ENCODE measurements around the gene SLC25A30. TPM values are rescaled to one million over a fixed set of nuclear protein-coding genes. Genes with fewer than 3 reads are reported as not detected.

The SLC25A30 gene
- total RNA-seq = 15.9 and 26.0 TPM in 2 replicates

GRCh38 chr13:45417790-45418534, at the start of gene SLC25A30:
Gene SLC25A30 (minus strand): TSS chr13:45418373. CDS start chr13:45411425, 6,948 bp downstream.

GRCh38 chr13:45464687-45465453, 46.7 kb upstream of the SLC25A30 start, which contains the start of gene COG3:
Gene COG3 (plus strand): TSS chr13:45464939. CDS start chr13:45465037, 98 bp downstream.

Other genes starting within 250 kb of the SLC25A30 start
- gene KCTD4, start 217.3 kb downstream of the SLC25A30 start, total RNA-seq = not detected in 2 replicates
- gene TPT1, start 77.2 kb downstream of the SLC25A30 start, total RNA-seq = 1,911 and 2,036 TPM in 2 replicates
- 29.6 and 33.1 TPM in 2 replicates for gene COG3, start 46.6 kb upstream of the SLC25A30 start, total RNA-seq
- gene ERICH6B, start 197.4 kb upstream of the SLC25A30 start, total RNA-seq = not detected in 2 replicates